Neuronal stem cell (in vitro differentiated cells): ENCODE results near the gene PIP. TPM values are rescaled to one million over a fixed set of nuclear protein-coding genes. Genes with fewer than 3 reads are reported as not detected.
"Not testable (repeated sequence)": the region's sequence is repeated elsewhere in the genome, so short reads cannot be mapped to it uniquely, and the experiment has no call there.

ENCODE experiments used
- DNase-seq: peaks from one replicate; pipeline ENCODE4 v3.0.0-alpha.2; 2013; ENCODE audit warnings: low spot score
- H2AFZ ChIP-seq: one replicate; pipeline ENCODE4 v1.6.1; 2013; ENCODE audit warnings: mild to moderate bottlenecking, low read length, inconsistent platforms
- H2AK5ac ChIP-seq: 2 replicates; pipeline ENCODE4 v1.6.1; 2013; ENCODE audit warnings: low read depth, mild to moderate bottlenecking, inconsistent platforms, low read length, moderate library complexity, mixed read lengths
- H2BK120ac ChIP-seq: 2 replicates; pipeline ENCODE4 v1.6.1; 2013; ENCODE audit warnings: low read depth, mild to moderate bottlenecking, inconsistent platforms, low read length, moderate library complexity, mixed read lengths
- H2BK12ac ChIP-seq: one replicate; pipeline ENCODE4 v1.6.1; 2013; ENCODE audit warnings: low read length, inconsistent platforms
- H2BK15ac ChIP-seq: 2 replicates; pipeline ENCODE4 v1.6.1; 2013; ENCODE audit warnings: mild to moderate bottlenecking, low read length, inconsistent platforms, mixed read lengths
- H2BK5ac ChIP-seq: one replicate; pipeline ENCODE4 v1.6.1; 2013; ENCODE audit warnings: inconsistent platforms, mild to moderate bottlenecking, low read length, moderate library complexity
- H3K14ac ChIP-seq: one replicate; pipeline ENCODE4 v1.6.1; 2013; ENCODE audit warnings: low read length, inconsistent platforms
- H3K18ac ChIP-seq: 2 replicates; pipeline ENCODE4 v1.6.1; 2013; ENCODE audit warnings: low read length, inconsistent platforms
- H3K23ac ChIP-seq: 2 replicates; pipeline ENCODE4 v1.6.1; 2013; ENCODE audit warnings: low read depth, mild to moderate bottlenecking, mixed read lengths, low read length, inconsistent platforms; ENCODE audit not compliant: poor library complexity
- H3K27ac ChIP-seq: replicated peaks from 3 replicates; pipeline ENCODE4 v1.5.1; 2013; ENCODE audit warnings: low read length, inconsistent platforms
- H3K27me3 ChIP-seq, 3 experiments: 2 replicates each; pipeline ENCODE4 v1.6.1; 2013; ENCODE audit warnings: low read length in 3 of 3, mild to moderate bottlenecking in 2 of 3, inconsistent platforms in 1 of 3, low read depth in 1 of 3, mixed read lengths in 1 of 3, moderate library complexity in 1 of 3; ENCODE audit not compliant: control insufficient read depth in 3 of 3, insufficient read depth in 3 of 3
- H3K36me3 ChIP-seq, 2 donors: replicated peaks in 1 of 2; 2 replicates each; pipeline ENCODE4 v1.6.1; 2013; ENCODE audit warnings: low read length in 2 of 2; ENCODE audit not compliant: control insufficient read depth in 2 of 2, insufficient read depth in 2 of 2
- H3K4ac ChIP-seq: 2 replicates; pipeline ENCODE4 v1.6.1; 2013; ENCODE audit warnings: inconsistent platforms, mild to moderate bottlenecking, low read length, moderate library complexity
- H3K4me1 ChIP-seq, 2 donors: 1 replicate in 1 of 2; 2 replicates in 1 of 2; pipeline ENCODE4 v1.6.1; 2013; ENCODE audit warnings: low read length in 2 of 2, low read depth in 1 of 2; ENCODE audit not compliant: control insufficient read depth in 2 of 2, insufficient read depth in 1 of 2
- H3K4me2 ChIP-seq: one replicate; pipeline ENCODE4 v1.6.1; 2013; ENCODE audit warnings: mild to moderate bottlenecking, low read length, inconsistent platforms; ENCODE audit not compliant: insufficient read depth, poor library complexity, severe bottlenecking
- H3K4me3 ChIP-seq, 2 donors: 2 replicates each; pipeline ENCODE4 v1.5.1; 2013; ENCODE audit warnings: low read length in 2 of 2, mild to moderate bottlenecking in 2 of 2, inconsistent platforms in 1 of 2, moderate library complexity in 1 of 2
- H3K79me1 ChIP-seq: one replicate; pipeline ENCODE4 v1.6.1; 2013; ENCODE audit warnings: low read depth, mild to moderate bottlenecking, inconsistent platforms, low read length, moderate library complexity
- H3K9ac ChIP-seq: one replicate; pipeline ENCODE4 v1.6.1; 2013; ENCODE audit warnings: mild to moderate bottlenecking, low read depth, low read length, inconsistent platforms; ENCODE audit not compliant: poor library complexity
- H3K9me3 ChIP-seq, 2 donors: replicated peaks in 1 of 2; 2 replicates each; pipeline versions ENCODE3 to v1.6.1; 2013; ENCODE audit warnings: low read length in 2 of 2, mild to moderate bottlenecking in 2 of 2, inconsistent platforms in 1 of 2, low read depth in 1 of 2, mixed read lengths in 1 of 2, moderate library complexity in 1 of 2; ENCODE audit not compliant: control insufficient read depth in 2 of 2, insufficient read depth in 1 of 2
- H4K8ac ChIP-seq: one replicate; pipeline ENCODE4 v1.6.1; 2013; ENCODE audit warnings: low read depth, mild to moderate bottlenecking, inconsistent platforms, low read length, moderate library complexity
- H4K91ac ChIP-seq: one replicate; pipeline ENCODE4 v1.6.1; 2013; ENCODE audit warnings: low read length, low read depth, mild to moderate bottlenecking, inconsistent platforms; ENCODE audit not compliant: poor library complexity
- whole genome bisulfite sequencing, 2 donors: extraction: QIAGEN DNeasy Blood & Tissue Kit; methylation state at CpG; one replicate each; pipeline ENCODE4 v1.1.7; 2013; ENCODE audit warnings: missing lambda C conversion rate in 2 of 2, mixed read lengths in 1 of 2; ENCODE audit not compliant: insufficient read length in 2 of 2, insufficient replicate concordance in 1 of 2; ENCODE audit errors: extremely low coverage in 2 of 2; 5-methylcytosine and 5-hydroxymethylcytosine counted together
- polyA plus RNA-seq, 2 experiments: library from polyadenylated mRNA; stranded (reverse); fragments of 200-250 nt; gene quantifications; one replicate each; pipeline ENCODE4 v1.2.3, GENCODE V29; 2013

PIP gene, protein sequence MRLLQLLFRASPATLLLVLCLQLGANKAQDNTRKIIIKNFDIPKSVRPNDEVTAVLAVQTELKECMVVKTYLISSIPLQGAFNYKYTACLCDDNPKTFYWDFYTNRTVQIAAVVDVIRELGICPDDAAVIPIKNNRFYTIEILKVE
- not detected for polyA plus RNA-seq (2013, experiment 1 of 2)
- polyA plus RNA-seq (2013, experiment 2 of 2) = not detected

DNA sequence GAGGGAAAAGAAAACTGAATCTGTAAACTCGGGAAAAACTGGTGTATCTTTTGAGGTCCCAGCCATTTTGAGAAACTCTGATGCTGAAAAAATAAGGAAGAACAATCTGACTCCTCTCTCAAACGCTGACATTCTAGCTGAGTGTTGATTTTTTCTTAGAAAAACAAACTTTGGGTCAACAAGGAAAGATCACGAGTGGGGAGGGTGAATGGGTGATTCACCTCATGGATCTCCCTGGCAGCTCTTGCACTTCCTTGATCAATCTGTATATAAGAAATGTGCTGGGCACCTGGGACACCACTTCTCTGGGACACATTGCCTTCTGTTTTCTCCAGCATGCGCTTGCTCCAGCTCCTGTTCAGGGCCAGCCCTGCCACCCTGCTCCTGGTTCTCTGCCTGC is at the start of gene PIP:
PIP (plus strand) TSS at position 297 of the 400 bp plus-strand sequence; CDS start at position 337, 40 bp downstream.
- Histone ChIP-seq H2BK15ac (no peak within 1 kb of the TSS), H3K4me2 (no peak within 1 kb of the TSS), H3K4ac (no peak within 1 kb of the TSS), H4K8ac (no peak within 1 kb of the TSS), H2BK5ac (no peak within 1 kb of the TSS), H3K36me3 (no peaks in the 10 kb centered on the region), H2AFZ (no peak within 1 kb of the TSS), H3K79me1 (no peaks in the 10 kb centered on the region), H3K4me3 (no peak within 1 kb of the TSS), H3K23ac (no peak within 1 kb of the TSS), H3K9ac (no peak within 1 kb of the TSS), H3K18ac (no peak within 1 kb of the TSS), H3K9me3 (no peaks in the 10 kb centered on the region), H4K91ac (no peak within 1 kb of the TSS), H3K27me3 (no peaks in the 10 kb centered on the region), H3K27ac (no peak within 1 kb of the TSS), H2BK120ac (no peak within 1 kb of the TSS), H3K14ac (no peak within 1 kb of the TSS), H2AK5ac (no peak within 1 kb of the TSS), H3K4me1 (no peaks in the 10 kb centered on the region), H2BK12ac (no peak within 1 kb of the TSS)
- no CpG with 5 or more reads among the region's 4 CpGs for WGBS, 2 donors
- no peak for DNase-seq

DNA sequence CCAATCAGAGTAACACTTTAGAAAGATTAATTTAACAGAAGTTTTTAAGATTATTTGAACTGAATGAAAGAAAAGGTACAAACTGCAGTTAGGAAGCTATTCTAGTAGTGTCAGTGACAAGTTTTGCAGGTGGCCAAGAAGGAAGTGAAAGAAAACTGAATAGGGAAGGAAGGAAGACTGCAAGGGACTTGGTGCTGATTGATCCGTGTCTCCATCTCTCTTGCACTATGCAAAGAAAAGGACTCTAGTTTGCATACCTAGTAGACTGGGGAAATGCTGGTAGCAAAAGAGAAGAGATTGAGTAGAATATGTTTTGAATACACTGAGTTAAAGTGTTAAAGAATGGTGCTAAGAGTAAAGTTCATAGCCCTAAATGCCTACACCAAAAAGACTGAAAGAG is 46.8 kb upstream of the PIP start:
- no peak overlapping the region for H3K14ac ChIP-seq
- no peaks in the 10 kb centered on the region for H3K79me1 ChIP-seq
- no peak overlapping the region for H2BK15ac ChIP-seq
- no peak overlapping the region for H3K18ac ChIP-seq
- H3K23ac ChIP-seq = no peak overlapping the region
- no peak overlapping the region for H2AK5ac ChIP-seq
- no peak overlapping the region for H3K4me2 ChIP-seq
- H3K4me1 ChIP-seq = no peaks in the 10 kb centered on the region
- no peaks in the 10 kb centered on the region for H3K9me3 ChIP-seq
- WGBS, 2 donors = no CpG with 5 or more reads among the region's 1 CpG
- no peak overlapping the region for H2BK12ac ChIP-seq
- H3K27ac ChIP-seq = no peak overlapping the region
- H3K4me3 ChIP-seq = no peak overlapping the region
- H2AFZ ChIP-seq = no peak overlapping the region
- no peak overlapping the region for H4K91ac ChIP-seq
- H3K36me3 ChIP-seq = no peaks in the 10 kb centered on the region
- H3K4ac ChIP-seq = no peak overlapping the region
- H2BK120ac ChIP-seq = no peak overlapping the region
- H4K8ac ChIP-seq = no peak overlapping the region
- no peaks in the 10 kb centered on the region for H3K27me3 ChIP-seq
- DNase-seq = no peak
- no peak overlapping the region for H3K9ac ChIP-seq
- H2BK5ac ChIP-seq = no peak overlapping the region

DNA sequence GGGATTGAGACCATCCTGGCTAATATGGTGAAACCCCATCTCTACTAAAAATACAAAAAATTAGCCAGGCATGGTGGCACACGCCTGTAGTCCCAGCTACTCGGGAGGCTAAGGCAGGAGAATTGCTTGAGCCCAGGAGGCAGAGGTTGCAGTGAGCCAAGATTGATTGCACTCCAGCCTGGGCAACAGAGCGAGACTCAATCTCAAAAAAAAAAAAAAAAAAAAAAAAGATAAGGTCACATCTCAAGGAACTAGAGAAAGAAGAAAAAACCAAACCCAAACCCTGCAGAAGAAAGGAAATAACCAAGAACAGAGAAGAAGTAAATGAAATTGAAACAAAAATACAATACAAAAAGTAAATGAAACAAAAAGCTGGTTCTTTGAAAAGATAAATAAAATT is 46.3 kb upstream of the PIP start:
- H4K91ac ChIP-seq, H3K18ac ChIP-seq, H2BK120ac ChIP-seq, H3K4ac ChIP-seq, H3K27me3 ChIP-seq, H3K23ac ChIP-seq, H2AFZ ChIP-seq, H3K36me3 ChIP-seq, H3K27ac ChIP-seq, H3K4me3 ChIP-seq, H2BK5ac ChIP-seq, H2BK15ac ChIP-seq, DNase-seq, H4K8ac ChIP-seq, H2BK12ac ChIP-seq, H3K14ac ChIP-seq, H3K9ac ChIP-seq, H3K4me2 ChIP-seq, H2AK5ac ChIP-seq, H3K4me1 ChIP-seq, H3K79me1 ChIP-seq, H3K9me3 ChIP-seq: not testable (repeated sequence)
- WGBS, 2 donors = no CpG with 5 or more reads among the region's 3 CpGs

DNA sequence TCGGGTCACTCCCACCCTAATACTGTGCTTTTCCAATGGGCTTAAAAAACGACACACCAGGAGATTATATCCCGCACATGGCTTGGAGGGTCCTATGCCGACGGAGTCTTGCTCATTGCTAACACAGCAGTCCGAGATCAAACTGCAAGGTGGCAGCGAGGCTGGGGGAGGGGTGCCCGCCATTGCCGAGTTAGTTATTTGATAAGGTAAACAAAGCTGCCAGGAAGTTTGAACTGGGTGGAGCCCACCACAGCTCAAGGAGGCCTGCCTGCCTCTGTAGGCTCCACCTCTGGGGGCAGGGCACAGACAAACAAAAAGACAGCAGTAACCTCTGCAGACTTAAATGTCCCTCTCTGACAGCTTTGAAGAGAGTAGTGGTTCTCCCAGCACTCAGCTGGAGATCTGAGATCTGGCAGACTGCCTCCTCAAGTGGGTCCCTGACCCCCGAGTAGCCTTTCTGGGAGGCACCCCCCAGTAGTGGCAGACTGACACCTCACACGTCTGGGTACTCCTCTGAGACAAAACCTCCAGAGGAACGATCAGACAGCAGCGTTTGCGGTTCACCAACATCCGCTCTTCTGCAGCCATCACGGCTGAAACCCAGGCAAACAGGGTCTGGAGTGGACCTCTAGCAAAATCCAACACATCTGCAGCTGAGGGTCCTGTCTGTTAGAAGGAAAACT is 43.2 kb upstream of the PIP start:
- not testable (repeated sequence) for H3K4ac ChIP-seq, H4K91ac ChIP-seq, H3K27ac ChIP-seq, DNase-seq, H2BK5ac ChIP-seq, H4K8ac ChIP-seq, H2BK120ac ChIP-seq, H3K36me3 ChIP-seq, H3K23ac ChIP-seq, H2BK15ac ChIP-seq, H2BK12ac ChIP-seq, H2AFZ ChIP-seq, H3K9ac ChIP-seq, H2AK5ac ChIP-seq, H3K79me1 ChIP-seq, H3K4me1 ChIP-seq, H3K4me2 ChIP-seq, H3K27me3 ChIP-seq, H3K9me3 ChIP-seq, H3K18ac ChIP-seq, H3K4me3 ChIP-seq, H3K14ac ChIP-seq
- no CpG with 5 or more reads among the region's 16 CpGs for WGBS, 2 donors
